Measurements from ENCODE around the gene TPP1. TPM values are rescaled to one million over a fixed set of nuclear protein-coding genes. Genes with fewer than 3 reads are reported as not detected.

Gene TPP1
- total and polyA plus RNA-seq, 9 of the 15 experiments (the other 6 are each of a cell fraction or from before 2014, with no cell fraction given) = 7.5 to 75.8 (median 15.7) TPM

- TF ChIP-seq ZFPM2 (CRISPR knock-in tag; IDR thresholded peaks at IDR 0.05) (no peak), NFIX (CRISPR knock-in tag; IDR thresholded peaks at IDR 0.05; ENCODE audit: low read depth) (no peak), CBX8 (IDR thresholded peaks at IDR 0.05; ENCODE audit: borderline replicate concordance, extremely low read depth, low read depth, low read length, poor library complexity, severe bottlenecking) (no peak), ZBTB17 (CRISPR knock-in tag; IDR thresholded peaks at IDR 0.05) (no peak), MAFG (tag; conservative IDR thresholded peaks at IDR 0.05) (no peak), ELF4 (CRISPR knock-in tag; IDR thresholded peaks at IDR 0.05) (0 out of 2 replicates have a peak, but pooled peaks have one; percentile 2), HNRNPH1 (optimal IDR thresholded peaks at IDR 0.05; ENCODE audit: low read depth, low read length) (no peak), RBM34 (IDR thresholded peaks at IDR 0.05; ENCODE audit: borderline replicate concordance, insufficient read depth, low read length) (no peak), SLC30A9 (CRISPR knock-in tag; IDR thresholded peaks at IDR 0.05) (no peak), HNRNPLL (IDR thresholded peaks at IDR 0.05; ENCODE audit: low read depth, low read length, poor library complexity, severe bottlenecking) (no peak), HDAC3 (IDR thresholded peaks at IDR 0.05; ENCODE audit: borderline replicate concordance, partially characterized antibody) (no peak), TAF9B (IDR thresholded peaks at IDR 0.05; ENCODE audit: partially characterized antibody) (no peak), KLF13 (tag; IDR thresholded peaks at IDR 0.05; ENCODE audit: borderline replicate concordance, low read depth) (no peak), NR1H2 (CRISPR knock-in tag; IDR thresholded peaks at IDR 0.05) (no peak), CBX3 (IDR thresholded peaks at IDR 0.05; ENCODE audit: borderline replicate concordance in 1 of 2, low read length in 2 of 2) (no peak), GATAD2A (IDR thresholded peaks at IDR 0.05) (no peak), ZC3H4 (CRISPR knock-in tag; IDR thresholded peaks at IDR 0.05; ENCODE audit: borderline replicate concordance) (peak; percentile 97; the same call in 1 of the 2 replicates), TAF7 (tag; IDR thresholded peaks at IDR 0.05) (no peak), PHF20 (IDR thresholded peaks at IDR 0.05; ENCODE audit: partially characterized antibody) (peak; percentile 98), E2F3 (CRISPR knock-in tag; IDR thresholded peaks at IDR 0.05) (no peak), ZNF639 (CRISPR knock-in tag; conservative IDR thresholded peaks at IDR 0.05 in 1 of 2, IDR thresholded peaks at IDR 0.05 in 1 of 2) (no peak), POLR2H (tag; IDR thresholded peaks at IDR 0.05; ENCODE audit: low read depth) (no peak), NFIC (IDR thresholded peaks at IDR 0.05) (no peak), RBFOX2 (IDR thresholded peaks at IDR 0.05; ENCODE audit: low read depth, low read length) (peak; percentile 54)
- TF ChIP-seq, protein P1, sequence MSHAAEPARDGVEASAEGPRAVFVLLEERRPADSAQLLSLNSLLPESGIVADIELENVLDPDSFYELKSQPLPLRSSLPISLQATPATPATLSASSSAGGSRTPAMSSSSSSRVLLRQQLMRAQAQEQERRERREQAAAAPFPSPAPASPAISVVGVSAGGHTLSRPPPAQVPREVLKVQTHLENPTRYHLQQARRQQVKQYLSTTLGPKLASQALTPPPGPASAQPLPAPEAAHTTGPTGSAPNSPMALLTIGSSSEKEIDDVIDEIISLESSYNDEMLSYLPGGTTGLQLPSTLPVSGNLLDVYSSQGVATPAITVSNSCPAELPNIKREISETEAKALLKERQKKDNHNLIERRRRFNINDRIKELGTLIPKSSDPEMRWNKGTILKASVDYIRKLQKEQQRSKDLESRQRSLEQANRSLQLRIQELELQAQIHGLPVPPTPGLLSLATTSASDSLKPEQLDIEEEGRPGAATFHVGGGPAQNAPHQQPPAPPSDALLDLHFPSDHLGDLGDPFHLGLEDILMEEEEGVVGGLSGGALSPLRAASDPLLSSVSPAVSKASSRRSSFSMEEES (CRISPR knock-in tag; IDR thresholded peaks at IDR 0.05) = peak; percentile 95
Observed at GRCh38 chr11:6619004-6619745, at the start of gene TPP1 (continued).

All from K562 (cell line).